NCI-H1694 treated with DMSO at 0.1 percent for 48 hours (cell line): ENCODE results near the gene PSMD2.

Experiments used
- DNase-seq: peaks from one replicate; lab custom pipeline; 2025; lab: John Stamatoyannopoulos, UW

PSMD2 gene

DNA sequence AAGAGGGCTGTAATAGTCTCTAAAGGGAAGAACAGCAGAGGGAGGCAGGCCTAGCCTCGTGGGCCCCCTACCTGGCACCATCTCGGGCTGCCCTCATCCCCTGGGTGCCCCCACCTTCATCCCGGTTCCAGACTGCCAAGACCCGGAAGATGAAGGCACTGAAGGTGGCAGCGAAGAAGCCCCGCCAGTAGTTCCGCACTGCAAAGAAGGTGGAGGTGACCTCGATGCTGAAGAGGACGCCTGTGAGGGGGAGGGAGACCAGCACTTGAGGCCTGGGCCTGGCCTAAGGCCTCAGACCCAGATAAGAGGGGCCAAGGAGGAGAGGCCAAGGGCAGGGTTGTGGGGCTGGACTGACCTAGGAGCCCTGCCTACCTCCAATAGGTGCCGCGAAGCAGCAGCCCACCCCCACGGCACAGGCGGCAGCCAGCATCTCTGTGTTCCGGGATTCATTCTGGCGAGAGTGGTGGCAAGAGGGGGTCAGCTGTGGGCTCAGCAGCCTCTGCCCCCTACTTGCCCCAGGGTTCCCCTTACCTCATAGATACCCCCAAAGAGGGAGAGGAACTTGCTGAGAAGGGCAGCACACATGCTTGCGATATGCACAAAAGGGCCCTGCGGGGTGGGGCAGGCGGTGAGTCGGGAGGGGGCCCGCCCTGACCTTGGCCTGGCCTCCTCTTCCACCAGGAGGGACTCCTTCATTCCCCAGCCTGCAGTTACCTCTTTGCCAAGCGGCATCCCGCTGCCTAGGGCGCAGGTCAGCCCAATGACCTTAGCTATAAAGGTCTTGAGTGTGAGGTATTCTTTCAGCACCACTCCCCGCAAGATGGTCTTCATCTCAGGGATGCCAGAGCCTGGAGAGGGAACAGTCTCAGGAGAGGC is 58.4 kb downstream of the PSMD2 start:
- no peak for DNase-seq

DNA sequence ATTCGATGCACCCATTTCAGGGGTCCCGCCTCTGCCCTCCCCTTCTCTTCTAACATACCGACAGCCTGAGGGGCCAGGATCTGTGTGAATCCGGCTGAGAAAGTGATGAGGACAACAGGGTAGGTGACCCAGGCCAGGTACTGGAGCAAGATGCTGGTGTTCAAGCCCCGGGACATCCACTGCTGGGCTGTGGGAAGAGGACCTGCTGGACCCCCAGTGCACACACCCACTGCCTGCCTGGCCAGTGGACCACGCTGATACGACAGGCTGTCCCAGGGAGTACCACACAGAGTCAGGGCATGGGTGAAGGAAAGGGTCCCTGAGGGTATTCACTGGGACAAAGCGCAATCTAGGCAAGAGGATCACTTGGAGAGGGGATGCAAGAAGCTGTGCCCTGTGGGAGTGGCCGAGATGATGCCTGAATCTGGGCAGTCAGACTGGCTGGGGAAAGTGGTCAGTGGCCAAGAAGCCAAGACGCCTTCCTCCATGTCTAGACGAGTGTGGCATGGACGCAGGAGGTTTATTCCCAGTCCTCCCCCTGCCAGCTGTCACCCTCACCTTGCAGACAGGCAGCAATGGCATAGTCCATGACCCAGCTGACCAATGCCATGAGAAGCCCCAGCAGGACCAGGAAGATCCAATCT is 59.2 kb downstream of the PSMD2 start:
- DNase-seq: no peak
